ENCODE results near the gene CSNK1G1.
A peak's percentile ranks its signal among the peaks of the same experiment; 100 is the strongest.

Gene CSNK1G1

DNA sequence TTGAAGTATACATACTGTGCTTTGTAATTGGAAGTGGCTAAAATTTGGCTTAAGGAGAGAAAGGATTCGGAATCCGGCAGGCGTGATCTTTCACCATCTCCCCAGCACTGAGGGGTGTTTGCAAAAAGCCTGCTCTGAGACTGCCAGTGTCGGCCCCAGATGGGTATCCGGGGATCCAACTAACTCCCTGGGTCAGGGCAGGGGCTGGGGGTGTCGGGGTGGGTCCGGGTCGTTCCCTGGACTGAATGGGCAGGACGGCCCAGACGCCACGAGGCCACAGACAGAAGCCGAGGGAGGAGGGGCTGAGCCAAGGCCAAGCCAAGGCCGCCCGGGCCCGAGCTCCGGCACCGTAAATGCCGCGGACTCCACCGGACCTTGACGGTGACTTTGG, 193.5 kb downstream of the CSNK1G1 start:
- H3K4me1 ChIP-seq (ENCODE audit: control insufficient read depth, insufficient read depth, low read length, poor library complexity, severe bottlenecking) = peaks cover 20% of the 10 kb centered on the region
- H3K36me3 ChIP-seq (ENCODE audit: control insufficient read depth, insufficient read depth, low read length) = peaks cover 30% of the 10 kb centered on the region
- peak overlapping the region; percentile 90 for H3K4me3 ChIP-seq (ENCODE audit: insufficient read depth, low read depth, low read length, poor library complexity, severe bottlenecking)
- no peaks in the 10 kb centered on the region for H3K9me3 ChIP-seq (ENCODE audit: control insufficient read depth, low read length)
- H3K27ac ChIP-seq (ENCODE audit: insufficient read depth, low read length, poor library complexity, severe bottlenecking) = peak overlapping the region; percentile 93
- no peak for DNase-seq
- no peaks in the 10 kb centered on the region for H3K27me3 ChIP-seq (replicated peaks; ENCODE audit: control insufficient read depth, insufficient read depth, low read length, poor library complexity, severe bottlenecking)

DNA sequence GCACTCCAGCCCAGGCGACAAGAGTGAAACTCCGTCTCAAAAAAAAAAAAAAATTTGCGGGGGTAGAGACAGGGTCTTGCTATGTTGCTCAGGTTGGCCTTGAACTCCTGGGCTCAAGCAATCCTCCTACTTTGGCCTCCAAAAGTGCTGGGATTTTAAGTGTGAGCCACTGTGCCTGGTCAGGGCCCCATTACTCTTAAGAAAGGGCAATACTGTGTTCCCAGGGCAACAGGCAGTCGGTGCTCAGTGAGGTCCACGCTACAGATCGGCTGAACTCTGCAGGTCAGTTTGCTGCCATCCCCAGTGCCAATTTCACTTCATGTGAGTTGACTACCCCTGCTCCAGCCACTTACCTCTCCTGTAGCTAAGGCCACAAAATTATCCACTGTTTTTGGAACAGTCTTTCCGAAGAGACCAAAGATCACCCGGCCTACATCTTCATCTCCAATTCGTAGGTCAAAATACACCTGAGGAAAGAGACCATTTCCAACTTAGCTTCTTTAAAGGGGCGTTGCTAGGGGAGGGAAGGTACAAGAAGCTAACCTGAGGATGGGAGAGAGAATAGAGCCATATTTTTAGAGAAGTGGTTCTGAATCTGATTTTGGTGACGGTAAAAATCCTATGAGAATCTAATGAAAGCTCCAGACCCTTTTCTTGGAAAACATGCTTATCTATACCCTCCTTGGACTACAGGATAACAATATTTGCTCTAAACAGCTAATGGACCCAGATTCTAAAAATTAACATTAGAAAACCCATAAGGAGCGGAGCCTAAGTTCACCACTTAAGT, 194.1 kb downstream of the CSNK1G1 start:
- Histone ChIP-seq H3K4me1 (ENCODE audit: control insufficient read depth, insufficient read depth, low read length, poor library complexity, severe bottlenecking) (peaks cover 20% of the 10 kb centered on the region), H3K27ac (ENCODE audit: insufficient read depth, low read length, poor library complexity, severe bottlenecking) (peak overlapping the region; percentile 93), H3K27me3 (replicated peaks; ENCODE audit: control insufficient read depth, insufficient read depth, low read length, poor library complexity, severe bottlenecking) (no peaks in the 10 kb centered on the region), H3K36me3 (ENCODE audit: control insufficient read depth, insufficient read depth, low read length) (peaks cover 36% of the 10 kb centered on the region), H3K4me3 (ENCODE audit: insufficient read depth, low read depth, low read length, poor library complexity, severe bottlenecking) (peak overlapping the region; percentile 90), H3K9me3 (ENCODE audit: control insufficient read depth, low read length) (no peaks in the 10 kb centered on the region)
- no peak for DNase-seq

DNA sequence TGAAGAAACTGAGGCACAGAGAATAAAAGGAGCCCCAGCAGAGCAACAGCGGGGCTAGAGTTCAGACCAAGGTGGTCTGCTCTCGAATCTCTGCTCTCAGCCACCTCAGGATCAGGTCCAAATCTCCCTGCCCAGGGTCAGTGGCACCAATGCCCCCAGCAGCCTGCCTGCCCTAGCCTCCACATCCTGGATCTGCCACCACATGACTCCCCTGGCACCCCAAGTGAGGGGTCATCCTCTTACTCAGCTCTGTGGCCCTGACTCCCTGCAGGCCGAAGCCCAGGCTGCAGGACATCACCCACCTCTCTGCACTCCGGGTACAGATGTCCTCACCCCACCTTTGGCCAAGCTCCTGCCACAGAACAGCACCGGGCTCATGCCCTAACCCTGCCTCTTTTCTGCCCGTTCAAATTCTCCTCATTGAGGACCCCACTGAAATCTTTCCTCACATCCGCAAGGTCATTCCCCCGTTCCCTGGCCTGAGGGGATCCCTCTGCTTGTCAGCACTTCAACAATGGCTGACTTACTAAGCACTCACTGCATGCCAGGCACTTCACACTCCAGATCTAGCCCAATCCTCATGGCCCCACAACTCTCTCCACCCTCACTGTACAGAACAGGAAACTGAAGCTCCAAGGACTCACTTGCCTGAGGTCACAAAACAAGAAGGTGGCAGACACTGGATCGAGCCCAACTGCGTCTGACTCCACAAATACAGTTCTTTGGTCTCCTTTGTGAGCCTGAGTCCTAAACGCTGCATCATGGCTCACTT, 197.4 kb downstream of the CSNK1G1 start:
- Histone ChIP-seq H3K4me3 (ENCODE audit: insufficient read depth, low read depth, low read length, poor library complexity, severe bottlenecking) (no peak overlapping the region), H3K27me3 (replicated peaks; ENCODE audit: control insufficient read depth, insufficient read depth, low read length, poor library complexity, severe bottlenecking) (no peaks in the 10 kb centered on the region), H3K4me1 (ENCODE audit: control insufficient read depth, insufficient read depth, low read length, poor library complexity, severe bottlenecking) (peaks cover 20% of the 10 kb centered on the region), H3K27ac (ENCODE audit: insufficient read depth, low read length, poor library complexity, severe bottlenecking) (no peak overlapping the region), H3K9me3 (ENCODE audit: control insufficient read depth, low read length) (no peaks in the 10 kb centered on the region), H3K36me3 (ENCODE audit: control insufficient read depth, insufficient read depth, low read length) (peaks cover 59% of the 10 kb centered on the region)
- DNase-seq = no peak

- H3K4me3 ChIP-seq (ENCODE audit: insufficient read depth, low read depth, low read length, poor library complexity, severe bottlenecking) = no peak overlapping the region
- H3K27ac ChIP-seq (ENCODE audit: insufficient read depth, low read length, poor library complexity, severe bottlenecking) = no peak overlapping the region
- H3K27me3 ChIP-seq (replicated peaks; ENCODE audit: control insufficient read depth, insufficient read depth, low read length, poor library complexity, severe bottlenecking) = peaks cover under 1% of the 10 kb centered on the region
- peaks cover 59% of the 10 kb centered on the region for H3K36me3 ChIP-seq (ENCODE audit: control insufficient read depth, insufficient read depth, low read length)
- peaks cover 29% of the 10 kb centered on the region for H3K4me1 ChIP-seq (ENCODE audit: control insufficient read depth, insufficient read depth, low read length, poor library complexity, severe bottlenecking)
- H3K9me3 ChIP-seq (ENCODE audit: control insufficient read depth, low read length) = no peaks in the 10 kb centered on the region
- no peak for DNase-seq
These were observed 198.3 kb downstream of the CSNK1G1 start for GRCh38 chr15:64157599-64158125.

DNA sequence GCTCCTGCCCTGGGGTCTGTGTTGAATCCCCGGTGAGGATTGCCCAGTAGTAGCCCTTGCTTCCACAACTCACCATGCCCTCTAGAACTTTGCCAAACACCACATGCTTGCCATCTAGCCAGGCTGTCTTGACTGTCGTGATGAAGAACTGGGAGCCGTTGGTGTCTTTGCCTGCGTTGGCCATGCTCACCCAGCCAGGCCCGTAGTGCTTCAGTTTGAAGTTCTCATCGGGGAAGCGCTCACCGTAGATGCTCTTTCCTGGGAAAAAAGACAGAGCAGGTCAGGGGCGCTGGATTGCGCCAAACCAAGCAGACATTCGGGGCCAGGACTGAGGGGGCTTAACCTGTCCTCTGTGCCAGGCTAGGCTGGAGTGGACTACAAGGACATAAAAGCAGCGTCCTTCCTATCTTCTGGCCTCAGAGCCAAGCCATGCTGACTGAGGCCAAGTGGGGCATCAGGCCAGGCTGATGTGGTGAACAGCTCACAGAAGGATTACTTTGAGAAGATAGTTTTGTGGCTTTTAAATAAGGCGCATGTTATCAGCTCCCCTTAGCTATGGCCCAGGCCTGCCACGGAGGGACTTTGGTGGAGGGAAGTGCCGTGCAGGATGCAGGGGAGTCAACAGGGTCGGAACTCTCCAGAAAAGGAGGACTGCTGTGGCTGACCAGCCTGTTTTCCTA, 199.2 kb downstream of the CSNK1G1 start:
- no peak for DNase-seq
- H3K27ac ChIP-seq (ENCODE audit: insufficient read depth, low read length, poor library complexity, severe bottlenecking) = no peak overlapping the region
- H3K36me3 ChIP-seq (ENCODE audit: control insufficient read depth, insufficient read depth, low read length) = peaks cover 59% of the 10 kb centered on the region
- H3K4me1 ChIP-seq (ENCODE audit: control insufficient read depth, insufficient read depth, low read length, poor library complexity, severe bottlenecking) = peaks cover 30% of the 10 kb centered on the region
- H3K27me3 ChIP-seq (replicated peaks; ENCODE audit: control insufficient read depth, insufficient read depth, low read length, poor library complexity, severe bottlenecking) = peaks cover 9% of the 10 kb centered on the region
- no peaks in the 10 kb centered on the region for H3K9me3 ChIP-seq (ENCODE audit: control insufficient read depth, low read length)
- no peak overlapping the region for H3K4me3 ChIP-seq (ENCODE audit: insufficient read depth, low read depth, low read length, poor library complexity, severe bottlenecking)

GRCh38 chr15:64155802-64156651, 199.9 kb downstream of the CSNK1G1 start:
- Histone ChIP-seq H3K9me3 (ENCODE audit: control insufficient read depth, low read length) (no peaks in the 10 kb centered on the region), H3K4me1 (ENCODE audit: control insufficient read depth, insufficient read depth, low read length, poor library complexity, severe bottlenecking) (peaks cover 29% of the 10 kb centered on the region), H3K36me3 (ENCODE audit: control insufficient read depth, insufficient read depth, low read length) (peaks cover 59% of the 10 kb centered on the region), H3K27me3 (replicated peaks; ENCODE audit: control insufficient read depth, insufficient read depth, low read length, poor library complexity, severe bottlenecking) (peaks cover 12% of the 10 kb centered on the region), H3K4me3 (ENCODE audit: insufficient read depth, low read depth, low read length, poor library complexity, severe bottlenecking) (no peak overlapping the region), H3K27ac (ENCODE audit: insufficient read depth, low read length, poor library complexity, severe bottlenecking) (no peak overlapping the region)
- no peak for DNase-seq

- no peak overlapping the region for H3K4me3 ChIP-seq (ENCODE audit: insufficient read depth, low read depth, low read length, poor library complexity, severe bottlenecking)
These were observed 202.2 kb downstream of the CSNK1G1 start for GRCh38 chr15:64153480-64154367.

GRCh38 chr15:64152507-64153387, 203.2 kb downstream of the CSNK1G1 start:
- Histone ChIP-seq H3K36me3 (ENCODE audit: control insufficient read depth, insufficient read depth, low read length) (peaks cover 32% of the 10 kb centered on the region), H3K27me3 (replicated peaks; ENCODE audit: control insufficient read depth, insufficient read depth, low read length, poor library complexity, severe bottlenecking) (peaks cover 12% of the 10 kb centered on the region), H3K27ac (ENCODE audit: insufficient read depth, low read length, poor library complexity, severe bottlenecking) (no peak overlapping the region), H3K4me3 (ENCODE audit: insufficient read depth, low read depth, low read length, poor library complexity, severe bottlenecking) (peak overlapping the region; percentile 51), H3K4me1 (ENCODE audit: control insufficient read depth, insufficient read depth, low read length, poor library complexity, severe bottlenecking) (peaks cover 23% of the 10 kb centered on the region), H3K9me3 (ENCODE audit: control insufficient read depth, low read length) (no peaks in the 10 kb centered on the region)
- DNase-seq = no peak

More at GRCh38 chr15:64153480-64154367, 202.2 kb downstream of the CSNK1G1 start:
- H3K27me3 ChIP-seq (replicated peaks; ENCODE audit: control insufficient read depth, insufficient read depth, low read length, poor library complexity, severe bottlenecking) = peaks cover 12% of the 10 kb centered on the region
- H3K27ac ChIP-seq (ENCODE audit: insufficient read depth, low read length, poor library complexity, severe bottlenecking) = no peak overlapping the region
- H3K4me1 ChIP-seq (ENCODE audit: control insufficient read depth, insufficient read depth, low read length, poor library complexity, severe bottlenecking) = peaks cover 23% of the 10 kb centered on the region
- peak; percentile 71 to 80 (median 75) for DNase-seq
- peaks cover 42% of the 10 kb centered on the region for H3K36me3 ChIP-seq (ENCODE audit: control insufficient read depth, insufficient read depth, low read length)
- H3K9me3 ChIP-seq (ENCODE audit: control insufficient read depth, low read length) = no peaks in the 10 kb centered on the region
